Stimulated activated naive CD8-positive, alpha-beta T cell treated with anti-CD3 and anti-CD28 coated beads, Interleukin-15, Interleukin-2, amounts not matched to agents 100 U/mL and 50 U/mL, for 24 hours (primary cell): ENCODE data around the gene C16orf87.
A peak's percentile ranks its signal among the peaks of the same experiment; 100 is the strongest.

ENCODE experiments used
- ATAC-seq: fragments of 150-1000 bp; cut with Tn5 transposase; one replicate; pipeline ENCODE4 v1.10.0; 2021
- DNase-seq: peaks from one replicate; pipeline ENCODE4 v3.0.0; 2021

C16orf87 gene

DNA sequence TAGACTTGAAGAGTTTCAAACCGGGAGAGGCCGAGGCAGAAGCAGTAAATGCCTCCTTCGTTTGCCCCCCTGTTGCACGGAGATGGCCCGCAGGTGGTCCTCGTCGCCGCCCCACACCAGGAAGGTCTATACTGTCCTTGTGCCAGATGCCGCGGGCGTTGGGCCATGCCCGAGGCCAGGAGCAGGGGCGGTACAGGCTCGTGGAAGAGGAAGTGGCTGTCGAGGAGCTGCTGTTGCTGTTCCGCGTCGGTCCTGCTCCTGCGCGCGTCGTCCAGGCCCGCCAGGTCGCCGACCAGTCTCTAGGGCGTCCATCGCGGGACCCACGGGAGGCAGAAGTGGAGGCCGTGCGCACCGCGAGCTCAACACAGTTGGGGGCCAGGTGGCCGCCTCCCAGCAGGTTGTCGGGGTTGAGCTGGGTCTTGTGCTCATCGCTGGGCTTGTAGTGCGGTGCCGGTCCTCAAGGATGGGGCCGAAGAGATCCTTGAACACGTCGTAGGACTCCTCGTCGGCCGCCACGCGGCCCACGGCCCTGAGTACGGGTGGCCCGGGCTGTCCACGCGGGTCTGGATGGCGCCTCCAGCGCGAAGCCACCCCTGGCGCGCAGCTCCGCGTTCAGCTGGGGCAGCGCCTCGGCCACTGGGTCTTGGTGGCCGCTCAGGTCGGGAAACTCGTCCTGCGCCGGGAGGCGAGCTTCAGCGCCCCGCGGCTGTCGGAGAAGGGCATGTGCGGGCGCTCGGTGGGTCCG lies 13.1 kb upstream of the C16orf87 start:
- no peak for ATAC-seq
- no peak for DNase-seq

DNA sequence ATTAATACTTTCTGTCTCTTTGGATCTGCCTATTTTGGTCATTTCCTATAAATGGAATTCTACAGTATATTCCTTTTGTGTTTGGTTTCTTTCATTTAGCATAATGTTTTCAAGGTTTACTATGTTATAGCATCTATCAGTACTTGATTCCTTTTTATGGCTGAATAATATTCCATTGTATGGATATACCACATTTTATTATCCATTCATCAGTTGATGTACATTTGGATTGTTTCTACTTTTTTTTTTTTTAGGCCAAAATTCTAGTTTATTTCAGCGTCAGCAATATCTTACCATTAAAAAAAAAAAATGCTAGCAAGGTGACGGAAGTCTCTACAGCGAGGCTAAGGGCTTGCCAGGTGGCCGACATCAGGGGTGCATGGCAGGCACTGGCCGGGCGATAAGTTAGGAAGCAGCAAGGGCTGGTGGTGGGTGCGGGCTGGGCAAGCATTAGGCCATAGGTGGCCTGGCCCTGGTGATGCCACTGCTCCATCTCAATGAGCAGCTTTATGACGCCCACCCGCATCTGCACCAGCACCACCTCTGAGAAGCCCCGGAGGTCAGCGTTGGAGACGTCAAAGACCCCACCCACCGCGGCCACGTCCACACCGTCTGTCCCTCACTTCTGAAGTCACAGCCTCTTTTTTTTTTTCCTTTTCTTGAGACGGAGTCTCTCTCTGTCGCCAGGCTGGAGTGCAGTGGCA lies 11.4 kb upstream of the C16orf87 start:
- ATAC-seq = no peak
- DNase-seq = no peak

GRCh38 chr16:46839986-46840443 lies 9.0 kb upstream of the C16orf87 start:
- DNase-seq (no peak), ATAC-seq (no peak)

DNA sequence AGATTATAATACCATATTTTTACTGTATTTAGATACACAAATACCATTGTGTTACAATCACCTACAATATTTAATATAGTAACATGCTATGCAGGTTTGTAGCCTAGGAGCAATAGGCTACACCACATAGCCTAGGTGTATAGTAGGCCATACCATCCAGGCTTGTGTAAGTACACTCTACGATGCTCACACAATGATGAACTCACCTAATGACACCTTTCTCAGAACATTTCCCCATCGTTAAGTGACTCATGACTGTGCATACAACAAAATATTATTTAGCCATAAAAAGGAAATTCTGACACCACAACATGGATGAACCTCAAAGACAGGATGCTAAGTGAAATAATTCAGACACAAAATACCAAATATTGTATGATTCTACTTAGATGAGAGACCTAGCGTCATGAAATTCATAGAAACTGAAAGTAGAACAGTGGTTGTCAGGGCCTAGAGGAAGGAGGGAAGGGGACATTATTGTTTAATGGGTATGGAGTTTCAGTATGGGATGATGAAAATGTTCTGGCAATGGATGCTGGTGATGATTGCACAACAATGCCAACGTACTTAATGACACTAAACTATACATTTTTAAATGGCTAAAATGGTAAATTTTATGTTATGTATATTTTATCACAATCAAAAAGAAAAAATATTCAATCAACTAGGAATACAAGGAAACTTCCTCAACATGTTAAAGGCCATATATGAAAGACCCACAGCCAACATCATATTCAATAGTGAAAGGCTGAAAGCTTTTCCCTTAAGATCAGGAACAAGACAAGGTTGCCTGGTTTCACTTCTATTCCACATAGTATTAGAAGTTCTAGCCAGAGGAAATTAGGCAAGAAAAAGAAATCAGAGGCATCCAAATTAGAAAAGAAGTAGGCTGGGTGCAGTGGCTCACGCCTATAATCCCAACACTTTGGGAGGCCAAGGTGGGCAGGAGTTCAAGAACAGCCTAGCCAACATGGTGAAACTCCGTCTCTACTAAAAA lies 5.9 kb upstream of the C16orf87 start:
- ATAC-seq = peak; percentile 40
- no peak for DNase-seq

- no peak for ATAC-seq
Observed at GRCh38 chr16:46833460-46833800, 2.5 kb upstream of the C16orf87 start.

DNA sequence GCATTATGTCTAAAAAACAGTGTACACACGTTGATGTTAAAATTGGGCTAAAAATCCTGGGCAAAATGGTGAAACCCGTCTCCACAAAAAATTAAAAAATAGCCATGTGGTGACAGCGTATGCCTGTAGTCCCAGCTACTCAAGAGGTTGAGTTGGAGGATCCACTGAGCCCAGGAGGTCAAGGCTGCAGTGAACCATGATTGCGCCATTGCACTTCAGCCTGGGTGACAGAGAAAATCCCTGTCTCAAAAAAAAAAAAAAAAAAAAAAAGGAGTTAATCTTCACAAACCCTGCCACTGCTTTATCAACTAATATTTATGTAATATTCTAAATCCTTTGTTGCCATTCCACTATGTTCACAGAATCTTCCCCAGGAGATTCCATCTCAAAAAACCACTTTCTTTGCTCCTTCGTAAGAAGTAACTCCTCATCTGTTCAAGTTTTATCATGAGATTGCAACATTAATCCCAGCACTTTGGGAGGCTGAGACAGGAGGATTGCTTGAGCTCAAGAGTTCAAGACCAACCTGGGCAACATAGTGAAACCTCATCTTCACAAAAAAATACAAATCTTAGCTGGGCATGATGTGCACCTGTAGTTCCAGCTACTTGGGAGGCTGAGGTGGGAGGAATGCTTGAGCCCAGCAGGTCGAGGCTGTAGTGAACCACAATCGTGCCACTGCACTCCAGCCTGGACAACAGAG lies 1.9 kb upstream of the C16orf87 start:
- DNase-seq = no peak
- no peak for ATAC-seq

More at GRCh38 chr16:46833460-46833800, 2.5 kb upstream of the C16orf87 start:
- DNase-seq = no peak

- peak; percentile 10 for ATAC-seq
- peak; percentile 54 for DNase-seq
Observed at GRCh38 chr16:46830417-46830901, 521 bp downstream of the C16orf87 start.

- DNase-seq (no peak), ATAC-seq (no peak)
Observed at GRCh38 chr16:46828943-46829342, 2.0 kb downstream of the C16orf87 start.

DNA sequence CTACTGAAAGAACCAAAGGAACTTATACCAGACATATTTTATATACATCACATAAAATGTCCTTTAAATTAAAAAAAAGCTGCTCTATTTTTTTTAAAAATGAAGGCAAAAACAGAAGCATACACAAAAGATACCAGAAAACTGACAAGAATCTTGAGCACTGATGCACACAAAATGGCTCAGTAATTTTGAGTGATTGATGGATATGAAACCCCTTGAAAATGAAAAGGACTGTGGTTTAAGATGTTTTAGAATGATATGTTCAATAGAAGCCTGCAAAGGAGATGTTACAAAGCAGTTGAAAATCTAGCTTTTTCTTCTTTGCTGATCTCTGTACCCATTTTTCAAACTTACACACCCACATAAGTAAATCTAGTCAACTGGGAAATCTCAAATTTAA lies 2.7 kb downstream of the C16orf87 start:
- no peak for ATAC-seq

DNA sequence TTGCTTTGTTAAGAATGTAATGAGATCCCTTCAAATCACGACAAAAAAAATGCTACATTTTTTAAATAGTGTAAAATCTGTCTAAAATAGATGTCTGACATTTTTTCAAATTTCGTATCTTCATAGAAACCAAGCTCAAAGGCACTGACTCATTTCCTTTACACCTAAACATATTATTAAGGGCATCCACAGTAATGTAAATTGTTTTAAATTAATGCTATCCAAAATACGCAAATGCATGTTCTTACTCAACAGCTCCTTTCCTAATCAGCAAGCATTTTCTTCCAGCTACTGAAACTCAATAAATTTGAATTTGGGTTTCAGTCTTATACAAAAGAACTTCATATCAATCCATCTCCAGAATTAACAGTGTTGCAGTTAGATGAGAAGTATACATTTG lies 4.3 kb downstream of the C16orf87 start:
- DNase-seq (no peak), ATAC-seq (no peak)

More for the DNA sequence above, 2.7 kb downstream of the C16orf87 start:
- no peak for DNase-seq

- peak; percentile 89 for ATAC-seq
Observed at GRCh38 chr16:46822270-46822669, 8.7 kb downstream of the C16orf87 start.

DNA sequence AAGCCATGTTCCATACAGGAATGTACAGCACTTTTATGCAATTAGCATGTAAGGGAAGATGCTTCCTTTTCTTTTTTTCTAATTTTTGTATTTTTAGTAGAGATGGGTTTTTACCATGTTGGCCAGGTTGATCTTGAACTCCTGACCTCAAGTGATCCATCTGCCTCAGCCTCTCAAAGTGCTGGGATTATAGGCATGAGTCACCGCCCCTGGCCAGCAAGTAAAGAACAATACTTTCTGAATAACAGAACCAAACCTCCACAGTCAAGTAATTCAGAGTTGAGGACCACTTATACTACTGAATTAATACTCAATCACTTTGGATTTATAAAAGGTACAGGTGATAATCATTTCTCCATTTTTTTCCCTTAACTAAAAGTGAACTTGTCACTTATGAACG lies 13.0 kb downstream of the C16orf87 start:
- no peak for DNase-seq
- ATAC-seq = no peak

More at GRCh38 chr16:46822270-46822669, 8.7 kb downstream of the C16orf87 start:
- no peak for DNase-seq

DNA sequence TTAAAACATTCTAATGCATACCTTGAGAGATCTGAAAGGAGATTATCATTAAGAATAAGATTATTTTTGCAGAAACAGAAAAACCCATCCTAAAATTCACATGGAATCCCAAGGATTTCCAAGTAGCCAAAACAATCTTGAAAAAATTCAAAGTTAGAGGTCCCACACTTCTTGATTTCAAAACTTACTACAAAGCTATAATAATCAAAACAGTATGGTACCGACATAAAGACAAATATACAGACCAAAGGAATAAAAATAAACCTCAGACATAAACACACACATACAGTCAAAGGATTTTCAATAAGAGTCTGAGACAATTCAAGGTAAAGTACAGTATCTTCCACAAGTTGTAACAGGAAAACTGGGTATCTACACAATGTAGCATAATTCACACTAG lies 16.2 kb downstream of the C16orf87 start:
- ATAC-seq = no peak
- DNase-seq = no peak

GRCh38 chr16:46813611-46814010 lies 17.4 kb downstream of the C16orf87 start:
- ATAC-seq = no peak
- DNase-seq = no peak

- ATAC-seq = peak; percentile 72
- DNase-seq = no peak
Observed at GRCh38 chr16:46812781-46813540, 18.0 kb downstream of the C16orf87 start.

DNA sequence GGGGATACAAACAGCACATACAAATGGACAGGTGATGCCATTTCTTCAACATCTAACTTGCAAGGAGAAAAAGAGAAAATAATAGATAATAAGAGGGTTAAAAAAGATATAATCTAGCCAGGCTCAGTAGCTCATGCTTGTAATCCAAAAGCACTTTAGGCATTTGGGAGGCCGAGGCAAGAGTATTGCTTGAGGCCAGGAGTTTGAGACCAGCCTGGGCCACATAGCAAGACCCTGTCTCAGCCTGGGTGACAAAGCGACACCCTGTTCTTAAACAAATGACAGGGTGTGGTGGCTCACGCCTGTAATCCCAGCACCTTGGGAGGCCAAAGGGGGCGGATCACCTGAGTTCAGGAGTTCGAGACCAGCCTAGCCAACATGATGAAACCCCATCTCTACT lies 19.3 kb downstream of the C16orf87 start:
- ATAC-seq (no peak), DNase-seq (no peak)

GRCh38 chr16:46808997-46809396 lies 22.0 kb downstream of the C16orf87 start:
- ATAC-seq (no peak), DNase-seq (no peak)

DNA sequence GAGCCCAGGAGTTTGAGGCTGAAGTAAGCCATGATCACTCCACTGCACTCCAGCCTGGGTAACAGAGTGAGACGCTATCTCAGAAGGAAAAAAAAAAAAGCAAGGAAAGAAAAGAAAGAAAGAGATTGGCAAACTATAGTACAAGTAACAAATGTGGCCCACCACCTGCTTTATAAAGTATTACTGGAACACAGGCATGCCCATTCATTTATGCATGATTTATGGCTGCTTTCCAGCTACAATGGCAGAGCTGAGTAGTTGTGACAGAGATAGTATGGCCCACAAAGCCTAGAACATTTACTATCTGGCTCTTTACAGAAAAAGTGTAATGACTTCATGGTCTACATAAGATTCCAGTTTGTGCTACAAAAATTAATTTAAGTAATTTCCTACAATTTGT lies 23.6 kb downstream of the C16orf87 start:
- no peak for ATAC-seq
- no peak for DNase-seq

DNA sequence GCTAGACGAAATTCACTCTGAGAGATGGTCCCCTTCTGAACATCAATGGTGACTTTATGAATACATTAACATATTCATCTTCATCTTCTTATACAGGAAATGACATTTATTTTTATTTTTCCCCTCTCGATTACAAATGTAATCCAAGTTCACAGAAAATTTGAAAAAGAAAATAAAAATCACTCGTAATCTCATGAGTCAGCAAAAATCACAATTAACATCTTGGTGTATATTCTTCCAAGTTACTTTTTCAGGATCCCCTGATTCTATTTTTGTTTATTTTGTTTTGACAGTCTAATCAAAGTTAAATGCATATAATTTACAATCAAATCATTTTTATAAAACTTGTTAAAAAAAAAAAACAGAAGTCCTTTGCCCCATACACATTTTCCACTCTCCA lies 27.6 kb downstream of the C16orf87 start:
- no peak for DNase-seq

GRCh38 chr16:46801428-46802049 lies 29.4 kb downstream of the C16orf87 start:
- ATAC-seq (no peak), DNase-seq (no peak)

More for the DNA sequence above, 27.6 kb downstream of the C16orf87 start:
- no peak for ATAC-seq
